Vagina (tissue), 2 donors: ENCODE results near the gene PLPPR5.

Experiments used
- POLR2A ChIP-seq, 2 donors: fragments of 450-650 bp; IDR thresholded peaks; one replicate each; pipeline ENCODE4 v1.6.1; 2017; ENCODE audit warnings: antibody characterized with exemption in 2 of 2, mild to moderate bottlenecking in 2 of 2, moderate library complexity in 2 of 2
- POLR2AphosphoS5 ChIP-seq, 2 donors: sonication (generic); formaldehyde crosslinking; IDR thresholded peaks; one replicate each; pipeline ENCODE4 v1.9.0; 2017; ENCODE audit warnings: antibody characterized with exemption in 2 of 2, mild to moderate bottlenecking in 2 of 2, low read depth in 1 of 2; ENCODE audit not compliant: insufficient read depth in 1 of 2
- TF ChIP-seq, protein P1 (sequence below), 3 experiments: fragments of 450-650 bp in 2 of 3; fragments of 200-600 bp in 1 of 3; sonication (generic) in 1 of 3; IDR thresholded peaks; one replicate each; pipeline ENCODE4 v1.5.1; 2017 to 2019; ENCODE audit warnings: antibody characterized with exemption in 3 of 3, mild to moderate bottlenecking in 2 of 3, moderate library complexity in 2 of 3

DNA sequence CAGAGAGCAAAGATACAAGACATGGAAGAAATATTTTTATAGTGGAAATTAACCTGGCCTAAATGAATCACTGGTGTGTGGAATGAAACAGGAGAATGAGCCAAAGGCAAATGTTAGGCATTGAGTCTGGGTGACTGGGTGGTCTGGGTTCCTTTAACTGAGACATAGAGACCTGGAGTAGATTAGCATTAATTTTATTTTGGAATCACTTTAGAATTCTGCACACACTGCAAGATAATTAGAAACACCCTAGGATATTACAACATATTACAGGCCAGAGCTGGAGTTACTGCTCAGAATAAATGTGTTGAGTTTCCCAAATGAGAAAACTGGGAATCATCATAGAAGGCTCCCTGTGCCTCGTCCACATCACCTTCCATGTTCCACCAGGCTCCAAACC, 85.5 kb downstream of the PLPPR5 start:
- TF ChIP-seq POLR2A (IDR thresholded peaks at IDR 0.05), result no peak
- TF ChIP-seq, protein P1, sequence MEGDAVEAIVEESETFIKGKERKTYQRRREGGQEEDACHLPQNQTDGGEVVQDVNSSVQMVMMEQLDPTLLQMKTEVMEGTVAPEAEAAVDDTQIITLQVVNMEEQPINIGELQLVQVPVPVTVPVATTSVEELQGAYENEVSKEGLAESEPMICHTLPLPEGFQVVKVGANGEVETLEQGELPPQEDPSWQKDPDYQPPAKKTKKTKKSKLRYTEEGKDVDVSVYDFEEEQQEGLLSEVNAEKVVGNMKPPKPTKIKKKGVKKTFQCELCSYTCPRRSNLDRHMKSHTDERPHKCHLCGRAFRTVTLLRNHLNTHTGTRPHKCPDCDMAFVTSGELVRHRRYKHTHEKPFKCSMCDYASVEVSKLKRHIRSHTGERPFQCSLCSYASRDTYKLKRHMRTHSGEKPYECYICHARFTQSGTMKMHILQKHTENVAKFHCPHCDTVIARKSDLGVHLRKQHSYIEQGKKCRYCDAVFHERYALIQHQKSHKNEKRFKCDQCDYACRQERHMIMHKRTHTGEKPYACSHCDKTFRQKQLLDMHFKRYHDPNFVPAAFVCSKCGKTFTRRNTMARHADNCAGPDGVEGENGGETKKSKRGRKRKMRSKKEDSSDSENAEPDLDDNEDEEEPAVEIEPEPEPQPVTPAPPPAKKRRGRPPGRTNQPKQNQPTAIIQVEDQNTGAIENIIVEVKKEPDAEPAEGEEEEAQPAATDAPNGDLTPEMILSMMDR (IDR thresholded peaks at IDR 0.05), result no peak
- TF ChIP-seq POLR2AphosphoS5 (IDR thresholded peaks at IDR 0.05; ENCODE audit: insufficient read depth in 1 of 2, low read depth in 1 of 2), result no peak
